EH (cell line): Measurements from ENCODE around the gene SH3BP1.
"Not testable (repeated sequence)": the region's sequence is repeated elsewhere in the genome, so short reads cannot be mapped to it uniquely, and the experiment has no call there.

Experiments used
- DNase-seq: peaks from one replicate; pipeline ENCODE4 v3.0.0-alpha.2; 2015; ENCODE audit warnings: low read depth

SH3BP1 gene

DNA sequence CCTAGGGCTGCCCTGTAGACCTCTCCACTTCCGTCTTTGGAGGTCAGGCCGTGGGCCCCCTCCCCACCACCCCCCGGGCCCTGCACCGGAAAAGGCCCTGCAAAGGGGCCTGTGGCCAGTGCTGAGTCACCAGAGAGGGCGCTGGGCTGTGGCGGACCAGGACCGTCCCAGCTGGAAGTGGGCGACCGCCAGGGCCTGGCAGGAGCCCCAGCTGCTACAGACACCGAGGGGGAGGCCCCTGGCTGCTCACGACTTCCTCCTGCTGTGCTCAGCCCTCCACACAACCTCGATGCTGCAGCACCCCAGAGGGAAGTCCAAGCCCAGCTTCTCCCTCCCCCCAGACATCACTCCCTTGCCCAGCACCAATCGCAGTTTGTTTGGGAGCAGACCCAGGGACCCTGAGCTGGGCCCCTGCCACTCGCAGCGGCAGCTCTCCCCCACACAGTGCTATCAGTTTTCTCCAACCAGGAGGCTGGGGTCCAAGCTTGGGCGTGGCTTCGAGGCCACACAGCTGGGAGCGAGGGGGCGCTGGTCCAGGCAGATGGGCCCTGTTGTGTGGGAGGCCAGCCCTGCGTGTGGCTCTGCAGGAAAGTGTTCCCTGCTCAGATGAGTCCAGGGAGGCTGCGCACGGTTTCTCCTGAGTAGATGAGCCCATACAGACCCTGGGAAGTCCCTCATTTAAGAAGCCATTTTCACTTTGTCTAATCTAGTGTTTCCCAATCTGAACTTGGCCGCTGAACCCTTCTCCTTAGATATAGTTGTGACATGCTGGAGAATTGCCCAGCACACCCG lies 5.6 kb upstream of the SH3BP1 start:
- DNase-seq = peak; percentile 91

- DNase-seq = no peak
Measured at GRCh38 chr22:37634417-37634924, 5.0 kb upstream of the SH3BP1 start.

DNA sequence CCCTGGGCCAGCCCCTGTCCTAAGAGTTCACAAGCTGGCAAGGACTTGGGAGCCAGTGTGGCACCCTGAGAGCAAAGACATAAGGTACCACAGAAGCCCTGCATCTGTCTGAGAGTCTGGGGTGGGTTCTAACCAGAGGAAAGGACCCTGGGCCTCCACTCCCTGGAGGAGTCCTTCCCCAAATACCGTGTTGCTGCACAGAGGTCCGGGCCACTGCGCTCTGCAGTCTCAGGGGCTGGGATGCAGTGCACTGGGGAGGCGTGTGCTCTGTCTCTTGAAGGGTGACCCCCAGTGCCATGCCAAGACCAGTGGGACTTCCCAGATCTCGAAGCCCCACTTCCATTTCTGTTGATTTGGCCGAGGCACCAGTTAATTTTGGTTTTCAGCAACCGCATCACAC lies 4.3 kb upstream of the SH3BP1 start:
- no peak for DNase-seq

DNA sequence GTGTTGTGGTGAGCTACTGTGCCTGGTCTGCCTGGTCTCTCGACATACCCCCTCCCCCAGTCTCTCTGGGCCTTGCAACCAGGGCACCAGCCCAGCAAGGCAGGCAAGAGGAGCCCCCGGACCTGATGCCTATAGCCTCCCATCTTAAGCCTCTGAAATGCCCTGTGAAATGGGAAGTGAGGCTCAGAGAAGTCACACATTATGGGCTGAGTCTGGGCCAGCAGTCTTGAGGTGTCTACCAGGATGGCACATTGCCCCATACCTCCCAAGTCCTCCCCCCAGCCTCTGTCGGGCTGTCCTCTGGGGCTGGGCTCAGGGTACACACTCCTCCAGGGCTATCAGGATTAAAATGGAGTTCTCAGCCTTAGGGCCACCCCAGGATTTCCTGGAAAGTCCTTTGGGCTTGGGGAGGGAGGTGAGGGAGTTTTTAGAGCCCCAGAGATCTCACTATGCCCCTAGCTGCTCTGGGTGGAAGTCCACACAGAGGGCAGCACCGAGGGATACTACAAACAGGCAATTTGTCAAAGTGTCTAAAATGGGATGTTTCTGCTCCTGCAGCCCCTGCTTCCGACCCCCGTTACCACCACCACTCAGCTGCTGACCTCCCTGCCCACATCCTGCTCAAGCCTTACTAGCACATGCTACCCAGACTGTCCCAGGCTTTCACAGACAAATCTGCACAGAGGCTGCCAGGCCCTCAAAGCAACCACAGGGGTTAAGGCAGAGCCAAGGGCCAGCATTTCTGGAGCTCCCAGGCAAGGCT lies 3.1 kb upstream of the SH3BP1 start:
- peak; percentile 82 for DNase-seq

GRCh38 chr22:37636949-37637273 lies 2.6 kb upstream of the SH3BP1 start:
- no peak for DNase-seq

- DNase-seq = no peak
Measured at GRCh38 chr22:37638391-37639069, 939 bp upstream of the SH3BP1 start.

DNA sequence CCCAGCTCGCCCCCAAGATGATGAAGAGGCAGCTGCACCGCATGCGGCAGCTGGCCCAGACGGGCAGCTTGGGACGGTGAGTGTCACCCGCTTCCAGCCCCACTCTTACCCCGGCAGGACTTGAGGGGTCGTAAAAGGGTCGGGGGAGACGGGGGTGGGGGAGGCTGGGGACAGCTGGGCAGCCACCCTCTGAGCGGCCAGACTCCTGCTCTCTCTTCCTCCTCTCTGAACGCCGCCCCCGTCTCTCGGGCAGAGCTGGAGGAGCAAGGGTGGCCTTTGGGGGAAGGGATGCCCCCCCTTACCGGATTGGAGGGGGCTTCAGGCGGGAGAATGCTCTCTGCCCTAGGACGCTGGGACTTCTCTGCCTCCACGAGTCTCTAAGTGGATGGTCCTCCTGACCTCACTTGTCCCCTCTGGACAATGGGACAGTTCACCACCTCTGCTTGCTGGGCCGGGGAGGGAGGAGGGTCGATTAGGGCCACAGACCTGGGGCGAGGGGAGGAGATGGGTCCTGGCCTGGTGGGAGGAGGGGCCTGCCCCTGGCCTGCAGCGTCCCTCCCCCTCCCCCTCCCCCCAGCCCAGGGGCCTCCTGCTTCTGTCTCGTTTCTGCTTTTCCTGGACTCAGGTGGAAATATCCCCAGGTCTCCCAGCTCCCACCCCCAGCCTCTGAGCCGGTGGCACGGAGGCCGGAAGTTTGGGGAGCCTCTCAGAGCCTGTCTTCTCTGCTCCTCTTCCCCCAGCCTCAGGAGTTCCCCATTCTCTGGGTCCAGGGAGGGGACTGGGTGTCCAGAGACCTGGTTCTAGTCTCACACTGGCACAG lies 512 bp downstream of the SH3BP1 start:
- no peak for DNase-seq

DNA sequence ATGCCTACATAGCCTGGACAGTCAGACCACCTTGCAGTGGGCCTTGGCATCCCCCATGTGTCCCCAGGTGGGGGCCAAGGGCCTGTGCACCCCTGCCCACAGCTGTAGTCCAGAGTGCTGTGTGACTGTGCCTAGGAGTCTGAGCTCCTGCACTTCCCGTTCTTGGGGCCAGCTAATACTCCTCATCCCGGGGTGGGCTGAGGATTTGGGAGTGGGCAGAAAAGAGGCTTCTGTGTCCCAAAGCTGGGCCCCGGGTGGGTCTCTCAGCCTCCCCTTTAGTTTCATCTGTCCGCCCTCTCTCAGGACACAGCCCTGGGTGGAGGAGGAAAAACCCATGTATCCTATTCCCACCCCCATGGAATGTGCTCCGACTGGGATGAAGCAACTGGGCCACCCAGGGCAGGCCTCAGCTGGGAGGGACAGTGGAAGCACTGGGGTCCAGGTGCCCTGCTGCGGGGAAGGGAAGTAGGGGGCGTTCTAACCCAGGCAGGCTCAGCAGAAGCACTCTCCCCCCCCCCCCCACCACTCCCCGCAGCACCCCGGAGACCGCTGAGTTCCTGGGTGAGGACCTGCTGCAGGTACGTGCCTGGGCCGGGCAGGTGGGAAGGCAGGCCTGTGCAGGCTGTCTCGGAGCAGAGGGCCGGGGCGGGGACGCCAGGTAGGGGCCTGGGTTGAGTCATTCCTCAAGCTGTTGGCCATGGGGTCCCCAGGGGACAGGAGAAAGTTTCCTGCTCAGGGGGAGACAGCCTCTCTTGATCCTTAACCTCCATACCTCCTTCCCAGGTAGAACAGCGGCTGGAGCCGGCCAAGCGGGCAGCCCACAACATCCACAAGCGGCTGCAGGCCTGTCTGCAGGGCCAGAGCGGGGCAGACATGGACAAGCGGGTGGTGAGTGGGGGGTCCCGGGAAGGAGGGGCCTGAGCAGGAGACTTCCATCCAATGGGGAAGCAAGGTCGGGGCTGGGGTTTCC lies 1.4 kb downstream of the SH3BP1 start:
- no peak for DNase-seq

DNA sequence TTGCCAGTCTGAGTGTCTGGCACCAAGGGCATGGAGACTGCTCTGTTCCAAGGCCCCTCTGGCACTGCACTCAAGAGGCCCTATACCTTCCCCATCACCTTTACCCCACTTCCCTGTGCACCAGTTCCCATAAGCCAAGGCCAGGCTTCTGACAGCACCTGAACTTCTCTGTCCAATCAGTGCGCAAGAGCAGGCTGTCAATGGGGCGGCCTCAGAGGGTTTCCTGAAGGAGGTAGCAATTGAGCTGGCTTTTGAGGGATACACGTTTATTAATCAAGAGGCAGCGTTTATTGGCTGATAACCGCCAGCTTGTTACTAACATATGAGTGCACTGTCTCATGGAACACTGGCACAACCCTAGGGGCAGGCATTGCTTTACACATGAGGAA lies 2.1 kb downstream of the SH3BP1 start:
- no peak for DNase-seq

- peak; percentile 75 for DNase-seq
Measured at GRCh38 chr22:37643225-37643847, 3.9 kb downstream of the SH3BP1 start.

- no peak for DNase-seq
Measured at GRCh38 chr22:37647317-37647716, 7.8 kb downstream of the SH3BP1 start.

DNA sequence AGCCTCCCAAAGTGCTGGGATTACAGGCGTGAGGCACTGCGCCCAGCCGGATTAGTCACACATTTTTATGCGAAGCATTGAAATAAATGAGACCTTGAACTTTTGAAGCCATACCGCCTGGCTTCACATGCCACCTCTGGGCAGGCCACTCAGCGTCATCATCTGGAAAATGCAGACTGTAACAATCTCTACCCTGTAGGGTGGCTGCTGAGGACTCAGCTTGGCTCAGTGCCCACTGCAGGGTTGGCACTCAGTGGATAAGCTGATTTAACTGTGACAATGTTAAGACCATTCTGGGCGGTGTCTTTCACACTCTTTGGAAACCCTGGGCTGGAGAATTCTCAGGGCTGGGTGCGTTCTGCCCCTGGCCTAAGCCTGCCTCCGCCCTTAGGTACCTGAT lies 8.5 kb downstream of the SH3BP1 start:
- no peak for DNase-seq

- no peak for DNase-seq
Measured at GRCh38 chr22:37650463-37651136, 11.1 kb downstream of the SH3BP1 start.

DNA sequence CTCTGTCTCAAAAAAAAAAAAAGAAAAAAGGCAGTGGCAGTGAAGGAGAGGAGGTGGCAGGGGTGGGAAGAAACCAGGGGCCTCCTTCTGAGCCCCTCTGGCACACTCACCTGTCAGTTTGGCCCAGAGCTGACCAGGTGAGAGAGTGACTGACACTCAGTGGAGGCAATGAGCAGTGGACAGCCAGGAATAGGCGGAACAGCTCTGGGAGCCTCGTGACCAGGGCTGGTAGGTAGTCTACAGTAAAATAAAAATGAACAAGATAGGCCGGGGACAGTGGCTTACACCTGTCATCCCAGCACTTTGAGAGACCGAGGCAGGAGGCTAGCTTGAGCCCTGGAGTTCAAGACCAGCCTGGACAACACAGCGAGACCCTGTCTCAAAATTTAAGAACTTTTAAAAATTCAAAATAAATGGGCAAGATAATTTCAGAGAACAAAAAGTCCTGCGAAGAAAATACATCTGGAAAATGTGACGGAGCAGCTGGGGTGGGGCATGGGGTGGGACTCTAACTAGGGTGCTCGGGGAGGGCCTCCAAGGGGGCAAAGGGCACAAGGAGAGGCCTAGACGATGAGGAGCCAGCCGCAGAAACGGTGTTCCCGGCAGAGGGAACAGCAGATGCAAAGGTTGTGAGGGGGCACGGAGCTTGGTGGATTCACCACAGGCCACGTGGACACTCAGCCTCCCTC lies 15.2 kb downstream of the SH3BP1 start:
- no peak for DNase-seq

GRCh38 chr22:37655252-37655563 lies 15.7 kb downstream of the SH3BP1 start:
- DNase-seq = no peak

DNA sequence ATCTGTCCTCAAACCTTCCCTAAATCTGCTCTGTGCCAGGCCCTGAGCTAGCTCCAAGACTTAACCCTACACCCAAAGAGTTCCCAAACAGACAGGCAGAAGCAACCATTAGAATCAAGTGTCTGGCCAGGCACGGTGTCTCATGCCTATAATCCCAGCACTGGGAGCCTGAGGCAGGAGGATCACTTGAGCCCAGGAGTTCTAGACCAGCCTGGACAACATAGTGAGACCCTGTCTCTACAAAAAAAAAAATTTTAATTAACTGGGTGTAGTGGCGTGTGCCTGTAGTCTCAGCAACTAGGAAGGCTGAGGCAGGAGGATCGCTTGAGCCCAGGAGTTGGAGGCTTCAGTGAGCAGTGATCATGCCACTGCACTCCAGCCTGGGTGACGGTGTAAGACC lies 17.1 kb downstream of the SH3BP1 start:
- not testable (repeated sequence) for DNase-seq

- peak; percentile 43 for DNase-seq
Measured at GRCh38 chr22:37657590-37658132, 18.2 kb downstream of the SH3BP1 start.

GRCh38 chr22:37658133-37659065 lies 18.9 kb downstream of the SH3BP1 start, which contains the start of gene PDXP:
TSS of gene PDXP (plus strand) at chr22:37658723. CDS start at chr22:37658783, 60 bp downstream.
- DNase-seq = peak; percentile 100
